OCI-LY1 (cell line): ENCODE data around the gene GJA8.

Experiments used
- H2AFZ ChIP-seq: fragments of 200-600 bp; sonication (generic), shearing (Covaris generic); 2 replicates; pipeline ENCODE4 v1.6.0; 2014; ENCODE audit warnings: antibody characterized with exemption, mild to moderate bottlenecking, low read length
- H3F3A ChIP-seq: fragments of 200-600 bp; sonication (generic), shearing (Covaris generic); 2 replicates; pipeline ENCODE4 v1.6.0; 2014; ENCODE audit warnings: mild to moderate bottlenecking, antibody characterized with exemption, low read length, moderate library complexity; ENCODE audit not compliant: insufficient read depth
- H3K27ac ChIP-seq: fragments of 200-600 bp; sonication (generic); 2 replicates; pipeline ENCODE4 v1.5.1; 2014; ENCODE audit warnings: low read length, mixed run types, mild to moderate bottlenecking, low read depth; ENCODE audit not compliant: poor library complexity, severe bottlenecking
- H3K27me3 ChIP-seq: fragments of 200-600 bp; sonication (generic); 2 replicates; pipeline ENCODE4 v1.6.0; 2014; ENCODE audit warnings: antibody characterized with exemption, mild to moderate bottlenecking, low read length, moderate library complexity; ENCODE audit not compliant: insufficient read depth
- H3K36me3 ChIP-seq: fragments of 200-600 bp; sonication (generic); 2 replicates; pipeline ENCODE4 v1.6.1; 2014; ENCODE audit warnings: mild to moderate bottlenecking, antibody characterized with exemption, low read length, moderate library complexity, mixed read lengths; ENCODE audit not compliant: insufficient read depth
- H3K4me1 ChIP-seq: fragments of 200-600 bp; sonication (generic); 2 replicates; pipeline ENCODE4 v1.5.1; 2014; ENCODE audit warnings: mild to moderate bottlenecking, low read length, moderate library complexity; ENCODE audit not compliant: insufficient read depth, severe bottlenecking
- H3K4me2 ChIP-seq: fragments of 200-600 bp; sonication (generic), shearing (Covaris generic); 2 replicates; pipeline ENCODE4 v1.6.1; 2014; ENCODE audit warnings: low read length
- H3K4me3 ChIP-seq: fragments of 200-600 bp; sonication (generic); 2 replicates; pipeline ENCODE4 v1.5.1; 2014; ENCODE audit warnings: low read length, low read depth, mild to moderate bottlenecking, mixed read lengths; ENCODE audit not compliant: poor library complexity, severe bottlenecking
- H3K79me2 ChIP-seq: fragments of 200-600 bp; shearing (Covaris generic); 2 replicates; pipeline ENCODE4 v1.6.1; 2016; ENCODE audit warnings: mixed run types, low read length, mixed read lengths; ENCODE audit not compliant: insufficient read depth
- H3K9ac ChIP-seq: fragments of 200-600 bp; sonication (generic), shearing (Covaris generic); 2 replicates; pipeline ENCODE4 v1.6.1; 2014; ENCODE audit warnings: mild to moderate bottlenecking, low read length, mixed read lengths
- H3K9me2 ChIP-seq: fragments of 200-600 bp; sonication (generic), shearing (Covaris generic); 2 replicates; pipeline ENCODE4 v1.6.1; 2014; ENCODE audit warnings: low read depth, mild to moderate bottlenecking, low read length, mixed read lengths
- H3K9me3 ChIP-seq: fragments of 200-600 bp; shearing (Covaris generic); 2 replicates; pipeline ENCODE4 v1.6.1; 2014; ENCODE audit warnings: low read length, mixed read lengths
- H4K20me1 ChIP-seq: fragments of 200-600 bp; sonication (generic), shearing (Covaris generic); 2 replicates; pipeline ENCODE4 v1.6.0; 2016; ENCODE audit warnings: mild to moderate bottlenecking, low read length; ENCODE audit not compliant: insufficient read depth
- CTCF ChIP-seq: fragments of 200-600 bp; sonication (generic), shearing (Covaris generic); IDR thresholded peaks from 2 replicates; pipeline ENCODE4 v1.5.1; 2017; ENCODE audit warnings: mild to moderate bottlenecking, antibody characterized with exemption, low read length, moderate library complexity, mixed read lengths
- EZH2 ChIP-seq: fragments of 200-600 bp; sonication (generic), shearing (Covaris generic); IDR thresholded peaks from 2 replicates; pipeline ENCODE4 v1.8.0; 2017; ENCODE audit warnings: borderline replicate concordance, mixed run types, mild to moderate bottlenecking, antibody characterized with exemption, low read length, moderate library complexity, mixed read lengths

GJA8 gene

GRCh38 chr1:147892731-147893214 is 9.8 kb upstream of the GJA8 start:
- H3K27me3 ChIP-seq = no peaks in the 10 kb centered on the region
- no peaks in the 10 kb centered on the region for H3K4me1 ChIP-seq
- TF ChIP-seq EZH2 (no peak), CTCF (peak; percentile 92)
- no peaks in the 10 kb centered on the region for H4K20me1 ChIP-seq
- H3K4me3 ChIP-seq = no peak overlapping the region
- no peak overlapping the region for H3K4me2 ChIP-seq
- no peak overlapping the region for H3K9ac ChIP-seq
- H3K79me2 ChIP-seq = no peaks in the 10 kb centered on the region
- H3K9me2 ChIP-seq = no peaks in the 10 kb centered on the region
- H3K36me3 ChIP-seq = no peaks in the 10 kb centered on the region
- no peak overlapping the region for H2AFZ ChIP-seq
- H3K9me3 ChIP-seq = no peaks in the 10 kb centered on the region
- no peak overlapping the region for H3K27ac ChIP-seq
- H3F3A ChIP-seq = no peaks in the 10 kb centered on the region

- no peak overlapping the region for H3K27ac ChIP-seq
- no peaks in the 10 kb centered on the region for H4K20me1 ChIP-seq
- no peaks in the 10 kb centered on the region for H3K27me3 ChIP-seq
- H3K4me1 ChIP-seq = no peaks in the 10 kb centered on the region
- H2AFZ ChIP-seq = no peak overlapping the region
- no peak overlapping the region for H3K4me2 ChIP-seq
- no peaks in the 10 kb centered on the region for H3K9me3 ChIP-seq
- no peak for TF ChIP-seq CTCF
- TF ChIP-seq EZH2 = no peak
- no peaks in the 10 kb centered on the region for H3K36me3 ChIP-seq
- H3K79me2 ChIP-seq = no peaks in the 10 kb centered on the region
- no peaks in the 10 kb centered on the region for H3K9me2 ChIP-seq
- no peak overlapping the region for H3K9ac ChIP-seq
- H3K4me3 ChIP-seq = no peak overlapping the region
- no peaks in the 10 kb centered on the region for H3F3A ChIP-seq
These were observed 7.5 kb upstream of the GJA8 start for GRCh38 chr1:147895123-147895522.

- Histone ChIP-seq H3K27me3 (no peaks in the 10 kb centered on the region), H3K4me1 (no peaks in the 10 kb centered on the region), H3K9me2 (no peaks in the 10 kb centered on the region), H3K27ac (no peak overlapping the region), H3K4me3 (no peak overlapping the region), H3K9ac (no peak overlapping the region), H3K36me3 (no peaks in the 10 kb centered on the region), H4K20me1 (no peaks in the 10 kb centered on the region), H3K9me3 (no peaks in the 10 kb centered on the region), H3K79me2 (no peaks in the 10 kb centered on the region), H3K4me2 (no peak overlapping the region), H2AFZ (no peak overlapping the region), H3F3A (no peaks in the 10 kb centered on the region)
- TF ChIP-seq CTCF = no peak
- no peak for TF ChIP-seq EZH2
These were observed 5.4 kb upstream of the GJA8 start for GRCh38 chr1:147897029-147897752.
